ENCODE measurements around the gene GGTA1. TPM values are rescaled to one million over a fixed set of nuclear protein-coding genes. Genes with fewer than 3 reads are reported as not detected.

GGTA1 gene
- total RNA-seq, 1 experiment from 2014 or later, result not detected

DNA sequence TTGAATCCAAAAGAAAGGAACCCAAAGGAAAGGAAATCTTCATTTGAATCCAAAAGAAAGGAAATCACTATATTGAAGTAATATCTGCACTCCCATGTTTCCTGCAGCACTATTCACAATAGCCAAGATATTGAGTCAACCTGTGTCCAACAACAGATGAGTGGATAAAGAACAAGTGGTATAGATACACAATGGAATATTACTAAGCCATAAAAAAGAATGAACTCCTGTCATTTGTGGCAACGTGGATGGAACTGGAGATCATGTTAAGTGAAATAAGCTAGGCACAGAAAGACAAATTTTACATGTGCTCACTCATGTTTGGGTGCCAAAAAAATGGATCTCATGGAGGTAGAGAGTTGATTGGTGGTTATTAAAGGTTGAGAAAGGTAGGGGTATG lies 71.7 kb downstream of the GGTA1 start:
- H4K8ac ChIP-seq (replicated peaks; ENCODE audit: insufficient read length, low read depth, low read length), result no peak overlapping the region
- no peak overlapping the region for H3T11ph ChIP-seq (ENCODE audit: low read length)
- H3K36me3 Mint-ChIP-seq (ENCODE audit: insufficient read depth in 1 of 3, low read depth in 3 of 3), result peaks cover 3 to 14% (median 7%) of the 10 kb centered on the region in 3 experiments; a peak in 5 of 7 replicates
- no peak overlapping the region for H3K9ac ChIP-seq (ENCODE audit: extremely low read depth, insufficient read length, low read length)
- H4K20me1 ChIP-seq (ENCODE audit: control insufficient read depth, insufficient read depth, insufficient read length), result no peaks in the 10 kb centered on the region
- no peak overlapping the region for H2BK5ac ChIP-seq (ENCODE audit: insufficient read length, low read length)
- H3K23me2 ChIP-seq (ENCODE audit: insufficient read length, low read depth, low read length, poor library complexity, severe bottlenecking), result no peaks in the 10 kb centered on the region
- H3K56ac ChIP-seq (ENCODE audit: insufficient read length, low read depth, low read length), result no peak overlapping the region
- H3K23ac ChIP-seq (ENCODE audit: insufficient read length, low read depth, low read length), result no peak overlapping the region
- no peak overlapping the region for H2BK120ac ChIP-seq (ENCODE audit: low read depth, low read length, poor library complexity, severe bottlenecking)
- H3K4ac ChIP-seq (ENCODE audit: low read depth, low read length), result no peak overlapping the region
- TF ChIP-seq, protein P1, sequence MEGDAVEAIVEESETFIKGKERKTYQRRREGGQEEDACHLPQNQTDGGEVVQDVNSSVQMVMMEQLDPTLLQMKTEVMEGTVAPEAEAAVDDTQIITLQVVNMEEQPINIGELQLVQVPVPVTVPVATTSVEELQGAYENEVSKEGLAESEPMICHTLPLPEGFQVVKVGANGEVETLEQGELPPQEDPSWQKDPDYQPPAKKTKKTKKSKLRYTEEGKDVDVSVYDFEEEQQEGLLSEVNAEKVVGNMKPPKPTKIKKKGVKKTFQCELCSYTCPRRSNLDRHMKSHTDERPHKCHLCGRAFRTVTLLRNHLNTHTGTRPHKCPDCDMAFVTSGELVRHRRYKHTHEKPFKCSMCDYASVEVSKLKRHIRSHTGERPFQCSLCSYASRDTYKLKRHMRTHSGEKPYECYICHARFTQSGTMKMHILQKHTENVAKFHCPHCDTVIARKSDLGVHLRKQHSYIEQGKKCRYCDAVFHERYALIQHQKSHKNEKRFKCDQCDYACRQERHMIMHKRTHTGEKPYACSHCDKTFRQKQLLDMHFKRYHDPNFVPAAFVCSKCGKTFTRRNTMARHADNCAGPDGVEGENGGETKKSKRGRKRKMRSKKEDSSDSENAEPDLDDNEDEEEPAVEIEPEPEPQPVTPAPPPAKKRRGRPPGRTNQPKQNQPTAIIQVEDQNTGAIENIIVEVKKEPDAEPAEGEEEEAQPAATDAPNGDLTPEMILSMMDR (conservative IDR thresholded peaks at IDR 0.05), result no peak
- no peak overlapping the region for H2AK5ac ChIP-seq (ENCODE audit: insufficient read length, low read length)
- WGBS (ENCODE audit: extremely low coverage, insufficient read length, low lambda C conversion rate), result no CpG with 5 or more reads among the region's 1 CpG
- H2BK12ac ChIP-seq (ENCODE audit: insufficient read length, low read depth, low read length), result no peak overlapping the region
- H3K4me1 Mint-ChIP-seq, result peaks cover 2 to 11% of the 10 kb centered on the region in 2 experiments; a peak in 3 of 4 replicates
- H3K18ac ChIP-seq (ENCODE audit: insufficient read length, low read depth, low read length), result no peak overlapping the region
- H3K9me3 Mint-ChIP-seq, result peaks cover 5 to 11% of the 10 kb centered on the region in 2 experiments; a peak in 4 of 5 replicates
- no peak overlapping the region for H3K27ac Mint-ChIP-seq
- no peaks in the 10 kb centered on the region for H3K9me3 ChIP-seq (ENCODE audit: control insufficient read depth, low read depth, low read length)
- no peak overlapping the region for H3K14ac ChIP-seq (ENCODE audit: insufficient read depth, low read length)
- no peak overlapping the region for H3K27ac ChIP-seq (ENCODE audit: insufficient read length, low read depth, low read length)
- no peak overlapping the region for H3K4me2 ChIP-seq (ENCODE audit: insufficient read depth, insufficient read length, low read length)
- no peak overlapping the region for H4K91ac ChIP-seq (ENCODE audit: insufficient read length, low read depth, low read length)
- no peaks in the 10 kb centered on the region for H3K27me3 ChIP-seq (ENCODE audit: insufficient read depth, low read length)
- H3K4me3 Mint-ChIP-seq, result no peak overlapping the region
- H2BK20ac ChIP-seq (ENCODE audit: low read depth, low read length, poor library complexity, severe bottlenecking), result no peak overlapping the region
- no peak for DNase-seq
- no peaks in the 10 kb centered on the region for H3K79me1 ChIP-seq (ENCODE audit: insufficient read depth, low read depth, low read length, poor library complexity, severe bottlenecking)
- no peak overlapping the region for H2BK15ac ChIP-seq (ENCODE audit: low read depth, low read length)
- no peaks in the 10 kb centered on the region for H3K79me2 ChIP-seq (ENCODE audit: insufficient read depth, low read length)
- peaks cover 20% of the 10 kb centered on the region for H3K27me3 Mint-ChIP-seq (ENCODE audit: low read depth)
- no peak overlapping the region for H2AFZ ChIP-seq (ENCODE audit: low read length)
- H4K5ac ChIP-seq (ENCODE audit: insufficient read length, low read depth, low read length), result no peak overlapping the region
- H3K4me1 ChIP-seq (ENCODE audit: insufficient read depth, low read length), result no peaks in the 10 kb centered on the region

All from H9 (cell line).